Kidney epithelial cell (primary cell): ENCODE data around the gene MTUS2. TPM values are rescaled to one million over a fixed set of nuclear protein-coding genes. Genes with fewer than 3 reads are reported as not detected.

Source experiments
- DNase-seq: peaks from one replicate; pipeline ENCODE4 v3.0.0-alpha.2; 2010; ENCODE audit warnings: low read depth
- H3K27me3 ChIP-seq: 2 replicates; pipeline ENCODE4 v1.6.0; 2011; ENCODE audit warnings: low read length; ENCODE audit not compliant: control insufficient read depth, insufficient read depth
- H3K36me3 ChIP-seq: 2 replicates; pipeline ENCODE4 v1.5.1; 2011; ENCODE audit warnings: low read length; ENCODE audit not compliant: control insufficient read depth, insufficient read depth
- H3K4me3 ChIP-seq: 2 replicates; pipeline ENCODE4 v1.5.1; 2011; ENCODE audit warnings: low read depth, mild to moderate bottlenecking, control low read depth, low read length
- total RNA-seq: library from RNA; depleted of rRNA; stranded (reverse); fragments of >200 nt; gene quantifications from 2 replicates; pipeline ENCODE4 v1.2.3, GENCODE V29; 2015
- TF ChIP-seq, protein P1 (sequence below): IDR thresholded peaks from 2 replicates; pipeline ENCODE4 v1.5.1; 2011; ENCODE audit warnings: mild to moderate bottlenecking, moderate library complexity, low read length, control low read depth, inconsistent platforms; ENCODE audit not compliant: insufficient read depth, poor library complexity, severe bottlenecking

The MTUS2 gene
- total RNA-seq, 1 donor from 2014 or later: 0.25 TPM

DNA sequence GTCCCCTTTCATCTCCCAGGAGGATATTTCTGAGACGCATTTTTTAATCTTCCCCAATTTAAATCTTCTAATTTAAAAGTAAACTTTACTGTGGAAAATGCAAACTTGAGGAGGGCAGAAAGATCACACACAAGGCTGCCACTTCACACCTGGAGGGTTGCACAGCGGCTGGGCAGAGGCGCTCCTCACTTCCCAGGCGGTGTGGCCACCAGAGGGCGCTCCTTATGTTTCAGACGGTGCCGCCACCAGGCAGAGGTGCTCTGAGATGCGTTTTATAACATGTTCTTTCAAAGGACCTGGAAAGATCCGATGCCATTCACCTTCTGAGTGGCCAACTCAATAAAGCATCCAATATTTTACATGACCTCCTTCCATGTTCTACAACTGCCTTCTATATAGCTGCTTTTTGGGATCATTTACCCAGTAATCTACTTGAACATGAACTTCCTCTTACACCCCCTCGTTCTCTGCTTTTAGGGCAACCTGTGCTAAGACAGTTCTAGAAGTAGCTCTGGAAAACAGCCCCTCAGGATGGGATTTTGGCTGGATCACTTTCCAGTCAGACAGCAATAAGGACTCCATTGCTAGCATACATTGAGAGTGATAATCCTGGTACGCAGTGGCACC lies 14.8 kb upstream of the MTUS2 start:
- Histone ChIP-seq H3K27me3 (no peaks in the 10 kb centered on the region), H3K4me3 (no peak overlapping the region), H3K36me3 (no peaks in the 10 kb centered on the region)
- DNase-seq: no peak
- TF ChIP-seq, protein P1, sequence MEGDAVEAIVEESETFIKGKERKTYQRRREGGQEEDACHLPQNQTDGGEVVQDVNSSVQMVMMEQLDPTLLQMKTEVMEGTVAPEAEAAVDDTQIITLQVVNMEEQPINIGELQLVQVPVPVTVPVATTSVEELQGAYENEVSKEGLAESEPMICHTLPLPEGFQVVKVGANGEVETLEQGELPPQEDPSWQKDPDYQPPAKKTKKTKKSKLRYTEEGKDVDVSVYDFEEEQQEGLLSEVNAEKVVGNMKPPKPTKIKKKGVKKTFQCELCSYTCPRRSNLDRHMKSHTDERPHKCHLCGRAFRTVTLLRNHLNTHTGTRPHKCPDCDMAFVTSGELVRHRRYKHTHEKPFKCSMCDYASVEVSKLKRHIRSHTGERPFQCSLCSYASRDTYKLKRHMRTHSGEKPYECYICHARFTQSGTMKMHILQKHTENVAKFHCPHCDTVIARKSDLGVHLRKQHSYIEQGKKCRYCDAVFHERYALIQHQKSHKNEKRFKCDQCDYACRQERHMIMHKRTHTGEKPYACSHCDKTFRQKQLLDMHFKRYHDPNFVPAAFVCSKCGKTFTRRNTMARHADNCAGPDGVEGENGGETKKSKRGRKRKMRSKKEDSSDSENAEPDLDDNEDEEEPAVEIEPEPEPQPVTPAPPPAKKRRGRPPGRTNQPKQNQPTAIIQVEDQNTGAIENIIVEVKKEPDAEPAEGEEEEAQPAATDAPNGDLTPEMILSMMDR: peak; percentile 33

DNA sequence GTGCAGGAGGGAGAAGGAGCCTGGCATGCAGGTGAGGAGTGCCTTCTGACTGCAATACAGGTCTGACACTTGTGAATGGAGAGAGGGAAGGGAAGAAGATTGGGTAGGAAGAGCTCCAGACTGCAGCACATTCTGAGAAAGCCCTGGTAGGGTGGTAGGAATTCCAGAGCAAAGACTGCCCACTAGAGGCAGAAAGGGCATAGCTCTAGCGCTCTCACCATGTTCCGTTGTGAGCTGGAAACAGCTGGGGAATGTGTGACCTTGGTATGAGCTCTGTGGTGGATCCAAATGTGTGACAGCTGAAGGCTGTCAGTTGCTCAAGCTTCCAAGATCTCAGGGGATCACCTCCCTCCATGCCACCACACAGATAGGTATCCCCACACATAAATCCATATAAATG lies 2.9 kb upstream of the MTUS2 start:
- H3K36me3 ChIP-seq: no peaks in the 10 kb centered on the region
- H3K27me3 ChIP-seq: peaks cover 21% of the 10 kb centered on the region
- DNase-seq: no peak
- TF ChIP-seq, protein P1: no peak
- no peak overlapping the region for H3K4me3 ChIP-seq

DNA sequence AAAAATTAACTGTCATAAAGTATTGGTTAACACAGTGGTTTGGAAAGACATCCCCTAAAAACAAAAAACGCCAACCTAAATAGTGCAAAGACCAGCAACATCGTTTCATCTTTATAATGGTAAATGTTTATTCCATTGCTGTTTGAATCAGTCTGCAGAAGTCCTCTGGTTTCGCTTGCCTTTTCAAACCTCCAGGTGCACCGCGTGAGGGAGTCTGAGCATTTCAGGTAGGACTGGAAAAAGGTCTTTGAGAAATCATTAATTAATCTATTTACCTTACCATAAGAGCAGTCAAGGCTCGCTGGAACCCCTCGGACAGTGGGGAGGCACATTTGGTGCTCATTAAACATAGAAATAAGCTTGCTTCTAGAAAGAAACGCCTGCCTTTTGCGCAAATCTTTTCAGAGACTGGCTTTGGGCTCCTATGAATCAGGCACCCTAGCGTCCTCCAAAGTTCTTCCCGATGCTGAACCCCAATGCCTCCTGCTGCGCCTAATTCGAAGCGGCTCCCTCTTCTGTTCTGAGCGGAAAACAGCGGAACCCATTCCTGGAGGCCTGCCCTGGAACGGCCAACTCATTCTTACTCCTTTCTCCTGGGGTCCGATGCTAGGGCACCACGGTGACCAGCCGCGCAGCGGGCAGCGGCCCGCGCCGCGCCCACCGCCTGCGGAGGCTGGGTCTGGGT lies 951 bp upstream of the MTUS2 start:
- Histone ChIP-seq H3K36me3 (no peaks in the 10 kb centered on the region), H3K4me3 (no peak overlapping the region), H3K27me3 (peaks cover 24% of the 10 kb centered on the region)
- TF ChIP-seq, protein P1: no peak
- DNase-seq: no peak

DNA sequence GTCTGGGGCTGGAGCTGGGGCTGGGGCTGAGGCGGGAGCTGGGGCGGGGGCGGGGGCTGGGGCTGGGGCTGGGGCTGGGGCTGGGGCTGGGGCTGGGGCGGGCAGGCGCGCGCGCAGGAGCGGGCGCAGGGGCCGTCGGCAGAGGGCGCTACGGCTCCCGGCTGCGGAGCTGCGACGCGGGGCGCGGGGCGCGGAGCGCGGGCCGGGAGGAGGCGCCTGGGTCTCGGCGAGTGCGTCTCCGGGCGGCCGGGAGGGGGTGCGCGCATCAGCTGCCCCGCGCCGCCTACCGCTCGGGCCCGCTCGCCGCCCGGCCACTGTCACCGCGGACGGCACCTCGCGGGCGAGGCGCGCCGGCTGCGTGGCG lies 422 bp upstream of the MTUS2 start:
- TF ChIP-seq, protein P1: no peak
- peaks cover 24% of the 10 kb centered on the region for H3K27me3 ChIP-seq
- H3K4me3 ChIP-seq: no peak overlapping the region
- no peaks in the 10 kb centered on the region for H3K36me3 ChIP-seq
- no peak for DNase-seq

DNA sequence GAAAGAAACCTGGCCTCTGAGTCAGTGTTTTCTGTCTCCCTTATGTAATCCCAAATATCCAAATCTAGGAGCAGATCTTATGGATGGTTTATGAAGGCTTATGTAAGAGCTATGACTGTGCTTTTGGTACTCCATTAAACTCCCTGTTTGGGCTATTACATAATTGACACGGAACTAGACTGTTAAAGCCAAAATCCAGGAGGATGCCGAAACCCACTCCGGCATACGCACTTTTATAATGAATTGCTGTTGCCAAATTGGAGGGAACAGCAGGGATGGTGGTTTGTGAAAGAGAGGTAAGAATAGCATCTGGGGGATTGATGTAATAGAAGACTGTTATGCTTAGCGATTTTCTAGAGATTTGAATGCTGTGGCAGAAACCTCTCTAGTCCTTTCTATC lies 2.0 kb downstream of the MTUS2 start:
- Histone ChIP-seq H3K27me3 (peaks cover 24% of the 10 kb centered on the region), H3K36me3 (no peaks in the 10 kb centered on the region), H3K4me3 (no peak overlapping the region)
- TF ChIP-seq, protein P1: no peak
- no peak for DNase-seq

DNA sequence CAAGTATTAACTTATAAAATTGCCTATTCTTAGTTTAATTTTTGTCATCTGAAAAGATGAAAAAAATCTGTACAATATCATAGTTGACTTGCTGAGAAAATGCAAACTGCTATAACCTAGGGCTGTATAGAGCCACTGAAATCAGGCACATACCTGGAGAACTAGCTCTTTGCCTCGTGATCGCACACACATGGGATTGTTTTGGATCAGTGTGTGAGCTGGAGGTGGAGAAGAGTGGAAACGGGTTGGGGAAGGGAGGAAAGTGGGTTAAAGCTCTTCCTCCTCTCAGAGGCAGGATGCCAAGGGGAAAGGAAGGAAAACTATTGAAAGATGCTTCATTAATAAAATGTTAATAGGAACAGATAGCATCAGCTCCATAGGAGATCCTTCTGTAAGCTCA lies 2.7 kb downstream of the MTUS2 start:
- no peak overlapping the region for H3K4me3 ChIP-seq
- H3K36me3 ChIP-seq: no peaks in the 10 kb centered on the region
- TF ChIP-seq, protein P1: no peak
- no peak for DNase-seq
- H3K27me3 ChIP-seq: peaks cover 20% of the 10 kb centered on the region
